ENCODE data around the gene PRADC1. TPM values are rescaled to one million over a fixed set of nuclear protein-coding genes. Genes with fewer than 3 reads are reported as not detected.

The PRADC1 gene
- total RNA-seq (19.6 and 21.8 TPM in 2 replicates), polyA plus RNA-seq (32.7 and 42.6 TPM in 2 replicates), polyA minus RNA-seq (13.7 and 17.4 TPM in 2 replicates), Bru-seq, nascent RNA (percentile 38 among the genes with signal in this experiment), BruChase-seq, experiment 1, labeled RNA remaining after a 6-hour chase (percentile 55 among the genes with signal in this experiment), BruChase-seq, experiment 2, labeled RNA remaining after a 2-hour chase (percentile 46 among the genes with signal in this experiment)
- polyA plus RNA-seq (2011; cell fraction: cytosol; rRNA removed), result 24.5 and 24.6 TPM in 2 replicates
- polyA plus RNA-seq (2011; cell fraction: nucleus; rRNA removed), result 9.0 and 9.3 TPM in 2 replicates
- polyA plus RNA-seq (2012), result 21.0 and 22.8 TPM in 2 replicates
- polyA minus RNA-seq (2011; cell fraction: cytosol; rRNA and poly(A)+ RNA removed), result 14.7 TPM
- 4.0 and 5.1 TPM in 2 replicates for polyA minus RNA-seq (2011; cell fraction: nucleus; rRNA and poly(A)+ RNA removed)
- long read RNA-seq, transcript PRADC1-201 (5 exons, 1,083 nt), result major isoform, 98 of 110 reads
- long read RNA-seq, partial matches to known transcripts, result 10 of 110 reads
- long read RNA-seq, other reads (novel, unspliced or antisense), result 2 of 110 reads

GRCh38 chr2:73233154-73233931 lies at the start of gene PRADC1:
Gene PRADC1 (minus strand): TSS chr2:73233239. CDS start chr2:73233160, 79 bp downstream.
- dilution Hi-C loops (cut with MboI; ENCODE audit: extremely low pct_ligation_motif_present, low sequenced_read_pairs) (no loop called here), intact Hi-C loops (cut with micrococcal nuclease) (loop anchor here (1.0 to 5.0 kb wide), 3 partner anchors 19 to 904 kb away; partner anchors contain the start of genes SFXN5 and SMYD5)
- Histone ChIP-seq H3K27ac (ENCODE audit: insufficient read depth, low read depth, low read length) (peak within 1 kb of the TSS; percentile 84), H3K4me2 (ENCODE audit: insufficient read depth, low read length) (peak within 1 kb of the TSS; percentile 97), H3K9me1 (replicated peaks; ENCODE audit: control insufficient read depth, extremely low read depth, insufficient read depth, low read length) (no peaks in the 10 kb centered on the region), H3K4me3 (replicated peaks in 1 of 3; ENCODE audit: insufficient read depth in 1 of 3, low read depth in 1 of 3, low read length in 3 of 3) (peak within 1 kb of the TSS; percentile 76 to 90 (median 85)), H3K9ac (replicated peaks; ENCODE audit: extremely low read depth, insufficient read depth, low read length) (peak within 1 kb of the TSS; percentile 85), H3K79me2 (ENCODE audit: control insufficient read depth, insufficient read depth, low read length) (peaks cover 42% of the 10 kb centered on the region), H3K27me3 (ENCODE audit: control insufficient read depth in 2 of 2, insufficient read depth in 2 of 2, low read length in 2 of 2) (no peaks in the 10 kb centered on the region), H4K20me1 (replicated peaks; ENCODE audit: control insufficient read depth, extremely low read depth, insufficient read depth, low read length) (no peaks in the 10 kb centered on the region), H3K36me3 (ENCODE audit: control insufficient read depth in 2 of 2, extremely low read depth in 1 of 2, insufficient read depth in 2 of 2, low read length in 2 of 2) (peaks cover under 1 to 3% of the 10 kb centered on the region in 2 experiments), H3K4me1 (ENCODE audit: control insufficient read depth, extremely low read depth, insufficient read depth, low read length) (peaks cover 21% of the 10 kb centered on the region), H3K9me3 (replicated peaks; ENCODE audit: control insufficient read depth, insufficient read depth, low read length) (no peaks in the 10 kb centered on the region), H2AFZ (ENCODE audit: low read depth, low read length) (peak within 1 kb of the TSS; percentile 94)
- CTCF ChIA-PET, result interaction anchor here (0.8 to 2.8 kb wide), 7 partner anchors 9 to 1934 kb away, joined by 3 to 19 read pairs (median 3); no protein-coding TSS in a partner anchor
- DNase-seq (ENCODE audit: low read depth, low spot score), result peak; percentile 100
- POLR2A ChIA-PET, result interaction anchor here (1.1 kb wide), 1 partner anchor 20 kb away, joined by 3 read pairs; the partner anchor contains the start of gene SMYD5
- no peak for TF ChIP-seq EZH2 (IDR thresholded peaks at IDR 0.05; ENCODE audit: borderline replicate concordance, low read depth, low read length, severe bottlenecking)
- TF ChIP-seq POLR2AphosphoS5 (IDR thresholded peaks at IDR 0.05; ENCODE audit: insufficient read depth, low read depth, low read length), result peak; percentile 54
- peak; percentile 100 for FAIRE-seq
- no TSS peak for BruUV-seq (replicated peaks)

GRCh38 chr2:73281244-73281643 lies 48.2 kb upstream of the PRADC1 start:
- no peak for FAIRE-seq
- POLR2A ChIA-PET, result no interaction called here
- H3K4me3 ChIP-seq (replicated peaks in 1 of 3; ENCODE audit: insufficient read depth in 1 of 3, low read depth in 1 of 3, low read length in 3 of 3), result no peak overlapping the region
- H3K36me3 ChIP-seq (ENCODE audit: control insufficient read depth in 2 of 2, extremely low read depth in 1 of 2, insufficient read depth in 2 of 2, low read length in 2 of 2), result no peaks in the 10 kb centered on the region
- dilution Hi-C loops (cut with MboI; ENCODE audit: extremely low pct_ligation_motif_present, low sequenced_read_pairs), result no loop called here
- H3K9ac ChIP-seq (replicated peaks; ENCODE audit: extremely low read depth, insufficient read depth, low read length), result no peak overlapping the region
- CTCF ChIA-PET, result no interaction called here
- no peaks in the 10 kb centered on the region for H4K20me1 ChIP-seq (replicated peaks; ENCODE audit: control insufficient read depth, extremely low read depth, insufficient read depth, low read length)
- no peak overlapping the region for H2AFZ ChIP-seq (ENCODE audit: low read depth, low read length)
- H3K79me2 ChIP-seq (ENCODE audit: control insufficient read depth, insufficient read depth, low read length), result no peaks in the 10 kb centered on the region
- H3K4me1 ChIP-seq (ENCODE audit: control insufficient read depth, extremely low read depth, insufficient read depth, low read length), result peaks cover 4% of the 10 kb centered on the region
- no peaks in the 10 kb centered on the region for H3K9me1 ChIP-seq (replicated peaks; ENCODE audit: control insufficient read depth, extremely low read depth, insufficient read depth, low read length)
- no peak overlapping the region for H3K27ac ChIP-seq (ENCODE audit: insufficient read depth, low read depth, low read length)
- intact Hi-C loops (cut with micrococcal nuclease), result no loop called here
- TF ChIP-seq POLR2A (IDR thresholded peaks at IDR 0.05; ENCODE audit: low read depth, low read length) (no peak), MAX (IDR thresholded peaks at IDR 0.05; ENCODE audit: insufficient read depth, insufficient read length) (no peak), JUN (IDR thresholded peaks at IDR 0.05; ENCODE audit: borderline replicate concordance, insufficient read depth, insufficient read length, low read depth) (no peak), CTCF (IDR thresholded peaks at IDR 0.05; ENCODE audit: extremely low read depth in 1 of 2, insufficient read depth in 1 of 2, low read depth in 1 of 2, low read length in 2 of 2) (no peak), EZH2 (IDR thresholded peaks at IDR 0.05; ENCODE audit: borderline replicate concordance, low read depth, low read length, severe bottlenecking) (no peak)
- no peak for DNase-seq (ENCODE audit: low read depth, low spot score)
- peaks cover 20 to 26% of the 10 kb centered on the region in 2 experiments for H3K27me3 ChIP-seq (ENCODE audit: control insufficient read depth in 2 of 2, insufficient read depth in 2 of 2, low read length in 2 of 2)
- H3K4me2 ChIP-seq (ENCODE audit: insufficient read depth, low read length), result no peak overlapping the region
- no TSS peak for BruUV-seq (replicated peaks)
- no peaks in the 10 kb centered on the region for H3K9me3 ChIP-seq (replicated peaks; ENCODE audit: control insufficient read depth, insufficient read depth, low read length)
